ENCODE measurements around the gene CEP350. TPM values are rescaled to one million over a fixed set of nuclear protein-coding genes. Genes with fewer than 3 reads are reported as not detected.

Gene CEP350
- total and polyA plus RNA-seq, 2 of the 13 experiments (the other 11 are each of a cell fraction or from before 2014, with no cell fraction given) = 7.6 to 35.9 TPM

DNA sequence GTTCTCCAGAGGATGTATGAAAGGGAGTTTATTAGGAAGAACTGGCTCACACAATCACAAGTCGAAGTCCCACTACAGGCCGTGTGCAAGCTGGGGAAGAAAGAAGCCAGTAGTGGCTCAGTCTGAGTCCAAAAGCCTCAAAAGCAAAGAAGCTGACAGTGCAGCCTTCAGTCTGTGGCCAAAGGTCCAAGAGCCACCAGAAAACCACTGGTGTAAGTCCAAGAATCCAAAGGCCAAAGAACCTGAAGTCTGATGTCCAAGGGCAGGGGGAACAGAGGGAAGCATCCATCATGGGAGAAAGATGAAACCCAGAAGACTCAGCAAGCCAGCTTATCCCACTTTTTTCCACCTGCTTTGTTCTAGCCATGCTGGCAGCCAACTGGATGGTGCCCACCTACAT, 21.4 kb upstream of the CEP350 start:
- WGBS (ENCODE audit: low lambda C conversion rate) = 9% methylated on average over 2 of the region's 2 CpGs
- in situ Hi-C loops (cut with HindIII; ENCODE audit: extremely low pct_ligation_motif_present, low pct_unique_long_range_greater_than_20kb) (no loop called here), intact Hi-C loops (cut with micrococcal nuclease; ENCODE audit: unreplicated experiment) (no loop called here)
- no peak for DNase-seq (ENCODE audit: low spot score)
- ChIA-PET CTCF (ENCODE audit: low intra/inter-chr PET ratio, low total read pairs) (no interaction called here), POLR2A (no interaction called here)
- Histone ChIP-seq H3K4me2 (ENCODE audit: low read depth, low read length) (no peak overlapping the region), H3K36me3 (replicated peaks in 1 of 2; ENCODE audit: control insufficient read depth in 1 of 2, insufficient read depth in 2 of 2, low read length in 2 of 2) (no peaks in the 10 kb centered on the region), H3K79me2 (ENCODE audit: insufficient read depth, low read length) (no peaks in the 10 kb centered on the region), H3K9me3 (ENCODE audit: low read length) (no peaks in the 10 kb centered on the region), H4K20me1 (ENCODE audit: insufficient read depth, low read length) (no peaks in the 10 kb centered on the region), H3K9ac (ENCODE audit: insufficient read depth, low read depth, low read length) (no peak overlapping the region), H3K4me1 (ENCODE audit: insufficient read depth, low read length) (peaks cover 11% of the 10 kb centered on the region), H3K4me3 (replicated peaks in 1 of 3; ENCODE audit: insufficient read depth in 1 of 3, low read depth in 2 of 3, low read length in 3 of 3) (no peak overlapping the region), H3K27me3 (ENCODE audit: control insufficient read depth in 1 of 2, insufficient read depth in 2 of 2, low read length in 2 of 2) (no peaks in the 10 kb centered on the region), H2AFZ (ENCODE audit: low read length) (no peak overlapping the region), H3K27ac (ENCODE audit: extremely low read length, insufficient read depth, low read length) (no peak overlapping the region)
- no TSS peak for BruUV-seq (replicated peaks)
- TF ChIP-seq, protein P1, sequence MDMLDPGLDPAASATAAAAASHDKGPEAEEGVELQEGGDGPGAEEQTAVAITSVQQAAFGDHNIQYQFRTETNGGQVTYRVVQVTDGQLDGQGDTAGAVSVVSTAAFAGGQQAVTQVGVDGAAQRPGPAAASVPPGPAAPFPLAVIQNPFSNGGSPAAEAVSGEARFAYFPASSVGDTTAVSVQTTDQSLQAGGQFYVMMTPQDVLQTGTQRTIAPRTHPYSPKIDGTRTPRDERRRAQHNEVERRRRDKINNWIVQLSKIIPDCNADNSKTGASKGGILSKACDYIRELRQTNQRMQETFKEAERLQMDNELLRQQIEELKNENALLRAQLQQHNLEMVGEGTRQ (IDR thresholded peaks at IDR 0.05; ENCODE audit: low read depth, low read length) = no peak
- TF ChIP-seq, protein P1 (CRISPR knock-in tag; IDR thresholded peaks at IDR 0.05; ENCODE audit: borderline replicate concordance) = no peak
- no peak for TF ChIP-seq ZNF160 (CRISPR knock-in tag; IDR thresholded peaks at IDR 0.05)
- no peak for TF ChIP-seq JUND (CRISPR knock-in tag; IDR thresholded peaks at IDR 0.05)
- no peak for TF ChIP-seq ZNF274 (CRISPR knock-in tag; IDR thresholded peaks at IDR 0.05)
- TF ChIP-seq, protein P2, sequence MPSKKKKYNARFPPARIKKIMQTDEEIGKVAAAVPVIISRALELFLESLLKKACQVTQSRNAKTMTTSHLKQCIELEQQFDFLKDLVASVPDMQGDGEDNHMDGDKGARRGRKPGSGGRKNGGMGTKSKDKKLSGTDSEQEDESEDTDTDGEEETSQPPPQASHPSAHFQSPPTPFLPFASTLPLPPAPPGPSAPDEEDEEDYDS (CRISPR knock-in tag; IDR thresholded peaks at IDR 0.05) = no peak
- TF ChIP-seq, protein P3, sequence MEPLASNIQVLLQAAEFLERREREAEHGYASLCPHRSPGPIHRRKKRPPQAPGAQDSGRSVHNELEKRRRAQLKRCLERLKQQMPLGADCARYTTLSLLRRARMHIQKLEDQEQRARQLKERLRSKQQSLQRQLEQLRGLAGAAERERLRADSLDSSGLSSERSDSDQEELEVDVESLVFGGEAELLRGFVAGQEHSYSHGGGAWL (CRISPR knock-in tag; IDR thresholded peaks at IDR 0.05) = no peak
- no peak for TF ChIP-seq PHB2 (IDR thresholded peaks at IDR 0.05; ENCODE audit: partially characterized antibody)
- no peak for TF ChIP-seq KLF6 (CRISPR knock-in tag; IDR thresholded peaks at IDR 0.05)
- TF ChIP-seq, protein P4, sequence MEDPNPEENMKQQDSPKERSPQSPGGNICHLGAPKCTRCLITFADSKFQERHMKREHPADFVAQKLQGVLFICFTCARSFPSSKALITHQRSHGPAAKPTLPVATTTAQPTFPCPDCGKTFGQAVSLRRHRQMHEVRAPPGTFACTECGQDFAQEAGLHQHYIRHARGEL (CRISPR knock-in tag; IDR thresholded peaks at IDR 0.05) = no peak
- TF ChIP-seq CCDC6 (CRISPR knock-in tag; IDR thresholded peaks at IDR 0.05) = no peak
- TF ChIP-seq, protein P5, sequence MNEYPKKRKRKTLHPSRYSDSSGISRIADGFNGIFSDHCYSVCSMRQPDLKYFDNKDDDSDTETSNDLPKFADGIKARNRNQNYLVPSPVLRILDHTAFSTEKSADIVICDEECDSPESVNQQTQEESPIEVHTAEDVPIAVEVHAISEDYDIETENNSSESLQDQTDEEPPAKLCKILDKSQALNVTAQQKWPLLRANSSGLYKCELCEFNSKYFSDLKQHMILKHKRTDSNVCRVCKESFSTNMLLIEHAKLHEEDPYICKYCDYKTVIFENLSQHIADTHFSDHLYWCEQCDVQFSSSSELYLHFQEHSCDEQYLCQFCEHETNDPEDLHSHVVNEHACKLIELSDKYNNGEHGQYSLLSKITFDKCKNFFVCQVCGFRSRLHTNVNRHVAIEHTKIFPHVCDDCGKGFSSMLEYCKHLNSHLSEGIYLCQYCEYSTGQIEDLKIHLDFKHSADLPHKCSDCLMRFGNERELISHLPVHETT (CRISPR knock-in tag; conservative IDR thresholded peaks at IDR 0.05) = no peak
- TF ChIP-seq, protein P6, sequence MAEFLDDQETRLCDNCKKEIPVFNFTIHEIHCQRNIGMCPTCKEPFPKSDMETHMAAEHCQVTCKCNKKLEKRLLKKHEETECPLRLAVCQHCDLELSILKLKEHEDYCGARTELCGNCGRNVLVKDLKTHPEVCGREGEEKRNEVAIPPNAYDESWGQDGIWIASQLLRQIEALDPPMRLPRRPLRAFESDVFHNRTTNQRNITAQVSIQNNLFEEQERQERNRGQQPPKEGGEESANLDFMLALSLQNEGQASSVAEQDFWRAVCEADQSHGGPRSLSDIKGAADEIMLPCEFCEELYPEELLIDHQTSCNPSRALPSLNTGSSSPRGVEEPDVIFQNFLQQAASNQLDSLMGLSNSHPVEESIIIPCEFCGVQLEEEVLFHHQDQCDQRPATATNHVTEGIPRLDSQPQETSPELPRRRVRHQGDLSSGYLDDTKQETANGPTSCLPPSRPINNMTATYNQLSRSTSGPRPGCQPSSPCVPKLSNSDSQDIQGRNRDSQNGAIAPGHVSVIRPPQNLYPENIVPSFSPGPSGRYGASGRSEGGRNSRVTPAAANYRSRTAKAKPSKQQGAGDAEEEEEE (CRISPR knock-in tag; IDR thresholded peaks at IDR 0.05; ENCODE audit: borderline replicate concordance) = no peak
- TF ChIP-seq SSRP1 (CRISPR knock-in tag; IDR thresholded peaks at IDR 0.05) = no peak
- no peak for TF ChIP-seq ZNF136 (CRISPR knock-in tag; IDR thresholded peaks at IDR 0.05; ENCODE audit: low read depth)
- TF ChIP-seq JDP2 (CRISPR knock-in tag; IDR thresholded peaks at IDR 0.05; ENCODE audit: borderline replicate concordance) = no peak
- TF ChIP-seq ZNF44 (CRISPR knock-in tag; IDR thresholded peaks at IDR 0.05) = no peak
- no peak for TF ChIP-seq TCF7L2 (IDR thresholded peaks at IDR 0.05; ENCODE audit: low read depth, low read length)
- FAIRE-seq = no peak
- ATAC-seq = no peak
